GM15510 (cell line): ENCODE measurements around the gene LRP1.
A peak's percentile ranks its signal among the peaks of the same experiment; 100 is the strongest.

Experiments
- POLR2A ChIP-seq: IDR thresholded peaks from 3 replicates; pipeline ENCODE4 v1.6.1; 2011; ENCODE audit warnings: borderline replicate concordance; ENCODE audit not compliant: insufficient read length; ENCODE audit errors: extremely low read depth

Gene LRP1

GRCh38 chr12:57242329-57242690 lies 114.0 kb downstream of the LRP1 start:
- TF ChIP-seq POLR2A: no peak

GRCh38 chr12:57242691-57243454 lies 114.6 kb downstream of the LRP1 start:
- peak; percentile 47 for TF ChIP-seq POLR2A

GRCh38 chr12:57243521-57244311 lies 115.4 kb downstream of the LRP1 start:
- TF ChIP-seq POLR2A: no peak

GRCh38 chr12:57244312-57244696 lies 116.0 kb downstream of the LRP1 start:
- TF ChIP-seq POLR2A: no peak

GRCh38 chr12:57247041-57247440 lies 118.8 kb downstream of the LRP1 start:
- TF ChIP-seq POLR2A: no peak

GRCh38 chr12:57248934-57249742 lies 120.9 kb downstream of the LRP1 start:
- TF ChIP-seq POLR2A: no peak

GRCh38 chr12:57250541-57250940 lies 122.3 kb downstream of the LRP1 start:
- TF ChIP-seq POLR2A: no peak

GRCh38 chr12:57250956-57251355 lies 122.7 kb downstream of the LRP1 start, which contains the start of gene STAC3:
TSS of gene STAC3 (minus strand) at chr12:57251187. CDS start at chr12:57249636, 1,551 bp downstream.
- no peak for TF ChIP-seq POLR2A

- TF ChIP-seq POLR2A: no peak
These were observed 126.4 kb downstream of the LRP1 start for GRCh38 chr12:57254506-57255280.

GRCh38 chr12:57255916-57256315 lies 127.6 kb downstream of the LRP1 start:
- no peak for TF ChIP-seq POLR2A

- no peak for TF ChIP-seq POLR2A
These were observed 131.0 kb downstream of the LRP1 start for GRCh38 chr12:57258977-57259970.

- no peak for TF ChIP-seq POLR2A
These were observed 132.1 kb downstream of the LRP1 start for GRCh38 chr12:57260366-57260765.

- no peak for TF ChIP-seq POLR2A
These were observed 133.2 kb downstream of the LRP1 start for GRCh38 chr12:57261428-57261865.
